IMR-90 (cell line): ENCODE data around the gene PAPSS1. TPM values are rescaled to one million over a fixed set of nuclear protein-coding genes. Genes with fewer than 3 reads are reported as not detected.

Experiments used
- ATAC-seq: fragments of 200-7000 bp; cut with Tn5 transposase; 2 replicates; pipeline ENCODE4 v1.9.1; 2020; ENCODE audit warnings: low read depth, mild to moderate bottlenecking, moderate library complexity
- BruUV-seq: library from RNA; stranded (reverse); fragments of 400-500 nt; replicated peaks from 2 replicates; lab custom pipeline; 2021; lab: Mats Ljungman, UMichigan
- CTCF ChIA-PET: fragments of 300-600 bp; formaldehyde crosslinking; extraction: SDS; loops from one replicate; lab custom pipeline; 2021; ENCODE audit warnings: antibody characterized with exemption; lab: Yijun Ruan, JAX
- POLR2A ChIA-PET: fragments of 300-600 bp; sonication (Branson Sonifier 250); formaldehyde crosslinking; loops from one replicate; lab custom pipeline; 2022; ENCODE audit warnings: antibody characterized with exemption; ENCODE audit not compliant: unreplicated experiment; lab: Charles Lee
- DNase-seq: peaks from one replicate; pipeline ENCODE4 v3.0.0; 2013
- H2AFZ ChIP-seq: replicated peaks from 2 replicates; pipeline ENCODE3; 2013; ENCODE audit warnings: low read length, mild to moderate bottlenecking; ENCODE audit not compliant: poor library complexity
- H2AK5ac ChIP-seq: 2 replicates; pipeline ENCODE4 v1.6.1; 2013; ENCODE audit warnings: low read depth, low read length, inconsistent platforms
- H2AK9ac ChIP-seq: replicated peaks from 2 replicates; pipeline ENCODE3; 2013; ENCODE audit warnings: mild to moderate bottlenecking, low read depth, low read length, moderate library complexity; ENCODE audit not compliant: poor library complexity
- H2BK120ac ChIP-seq: 2 replicates; pipeline ENCODE4 v1.6.1; 2013; ENCODE audit warnings: low read depth, low read length, inconsistent platforms
- H2BK15ac ChIP-seq: 3 replicates; pipeline ENCODE4 v1.6.1; 2013; ENCODE audit warnings: low read depth, low read length, inconsistent platforms
- H2BK20ac ChIP-seq: 2 replicates; pipeline ENCODE4 v1.6.1; 2013; ENCODE audit warnings: low read depth, mild to moderate bottlenecking, inconsistent platforms, low read length, moderate library complexity
- H2BK5ac ChIP-seq: 2 replicates; pipeline ENCODE4 v1.6.1; 2013; ENCODE audit warnings: mild to moderate bottlenecking, low read depth, low read length, inconsistent platforms; ENCODE audit not compliant: poor library complexity, severe bottlenecking
- H3K14ac ChIP-seq: replicated peaks from 2 replicates; pipeline ENCODE4 v1.6.1; 2013; ENCODE audit warnings: low read depth, low read length, inconsistent platforms
- H3K18ac ChIP-seq: 2 replicates; pipeline ENCODE4 v1.6.1; 2013; ENCODE audit warnings: low read depth, low read length, control low read depth
- H3K23ac ChIP-seq: 2 replicates; pipeline ENCODE4 v1.6.1; 2013; ENCODE audit warnings: low read depth, low read length, inconsistent platforms
- H3K27ac ChIP-seq: 2 replicates; pipeline ENCODE4 v1.5.1; 2013; ENCODE audit warnings: mild to moderate bottlenecking, control low read depth, low read length; ENCODE audit not compliant: insufficient read depth
- H3K27me3 ChIP-seq: 2 replicates; pipeline ENCODE4 v1.6.1; 2013; ENCODE audit warnings: low read length; ENCODE audit not compliant: control insufficient read depth, insufficient read depth
- H3K36me3 ChIP-seq: 2 replicates; pipeline ENCODE4 v1.6.1; 2013; ENCODE audit warnings: low read length, mixed read lengths; ENCODE audit not compliant: control insufficient read depth, insufficient read depth
- H3K4ac ChIP-seq: 2 replicates; pipeline ENCODE4 v1.6.1; 2013; ENCODE audit warnings: low read depth, low read length, inconsistent platforms
- H3K4me1 ChIP-seq: 2 replicates; pipeline ENCODE4 v1.6.1; 2013; ENCODE audit warnings: low read length, mixed read lengths; ENCODE audit not compliant: control insufficient read depth, insufficient read depth
- H3K4me2 ChIP-seq: 2 replicates; pipeline ENCODE4 v1.6.1; 2013; ENCODE audit warnings: low read depth, mild to moderate bottlenecking, control low read depth, low read length, moderate library complexity
- H3K4me3 ChIP-seq: 2 replicates; pipeline ENCODE4 v1.5.1; 2013; ENCODE audit warnings: low read depth, mild to moderate bottlenecking, control low read depth, low read length, moderate library complexity; ENCODE audit not compliant: insufficient read depth
- H3K56ac ChIP-seq: 2 replicates; pipeline ENCODE4 v1.6.1; 2013; ENCODE audit warnings: low read length, inconsistent platforms; ENCODE audit not compliant: insufficient read depth; ENCODE audit errors: extremely low read depth
- H3K79me1 ChIP-seq, 2 experiments: 2 replicates each; pipeline ENCODE4 v1.6.1; 2013; ENCODE audit warnings: low read length in 2 of 2, inconsistent platforms in 1 of 2, low read depth in 1 of 2
- H3K9ac ChIP-seq: 2 replicates; pipeline ENCODE4 v1.6.1; 2013; ENCODE audit warnings: low read depth, low read length, control low read depth
- H3K9me1 ChIP-seq: 2 replicates; pipeline ENCODE4 v1.6.1; 2013; ENCODE audit warnings: low read length, inconsistent platforms; ENCODE audit not compliant: insufficient read depth
- H3K9me3 ChIP-seq: 2 replicates; pipeline ENCODE4 v1.6.1; 2013; ENCODE audit warnings: low read length; ENCODE audit not compliant: control insufficient read depth, insufficient read depth
- H4K20me1 ChIP-seq: 2 replicates; pipeline ENCODE4 v1.6.1; 2013; ENCODE audit warnings: low read length, inconsistent platforms; ENCODE audit not compliant: insufficient read depth
- H4K5ac ChIP-seq: 2 replicates; pipeline ENCODE4 v1.6.1; 2013; ENCODE audit warnings: mild to moderate bottlenecking, low read depth, low read length, control low read depth
- H4K8ac ChIP-seq, 2 experiments: 2 replicates each; pipeline ENCODE4 v1.6.1; 2013; ENCODE audit warnings: low read depth in 2 of 2, low read length in 2 of 2, control low read depth in 1 of 2, inconsistent platforms in 1 of 2
- H4K91ac ChIP-seq: 2 replicates; pipeline ENCODE4 v1.6.1; 2013; ENCODE audit warnings: low read depth, low read length, inconsistent platforms; ENCODE audit not compliant: insufficient read depth
- CEBPB ChIP-seq: IDR thresholded peaks from 2 replicates; pipeline ENCODE4 v1.6.1; 2012; ENCODE audit warnings: low read depth, low read length, improper control_type of control experiment
- SMC3 ChIP-seq: fragments of 150-350 bp; IDR thresholded peaks from 2 replicates; pipeline ENCODE4 v1.6.1; 2016; ENCODE audit warnings: low read depth, mild to moderate bottlenecking, antibody characterized with exemption, low read length, moderate library complexity
- WGBS, 2 experiments: methylation state at CpG; one replicate each; pipeline versions ENCODE4 v1.1.5 to v1.1.7; 2013; ENCODE audit warnings: missing lambda C conversion rate in 2 of 2; ENCODE audit not compliant: insufficient read length in 1 of 2; ENCODE audit errors: extremely low coverage in 2 of 2; 5-methylcytosine and 5-hydroxymethylcytosine counted together
- dilution Hi-C: fragments of 300-500 bp; cut with HindIII; formaldehyde crosslinking; loops from one replicate; pipeline ENCODE4 v1.14.3; 2018; ENCODE audit warnings: low sequenced_read_pairs; ENCODE audit not compliant: unreplicated experiment
- in situ Hi-C: fragments of 300-500 bp; cut with MboI; formaldehyde crosslinking; loops from 3 replicates; pipeline ENCODE4 v1.14.3; 2019; ENCODE audit warnings: low sequenced_read_pairs, inconsistent platforms, mixed read lengths
- intact Hi-C: fragments of 100-400 bp; cut with micrococcal nuclease; formaldehyde crosslinking; loops from 2 replicates; pipeline ENCODE4 v1.10.0; 2022
- polyA plus RNA-seq, 3 experiments: library from polyadenylated mRNA; depleted of rRNA; stranded (reverse); fragments of >200 nt; gene quantifications; 2 replicates each; pipeline ENCODE4 v1.2.3, GENCODE V29; 2012; ENCODE audit warnings: low replicate concordance in 1 of 3
- total RNA-seq: library from RNA; depleted of rRNA; stranded (reverse); fragments of >200 nt; gene quantifications from 2 replicates; pipeline ENCODE4 v1.2.3, GENCODE V29; 2012

PAPSS1 gene
- total and polyA plus RNA-seq, 2 of the 4 experiments (the other 2 are of a cell fraction), result 71.8 to 82.8 TPM

- Histone ChIP-seq H3K27ac (no peak overlapping the region), H2AK5ac (no peak overlapping the region; the same call in 1 of the 2 replicates), H3K23ac (0 out of 2 replicates have a peak overlapping the region, but pooled peaks have one; percentile 12), H2AFZ (peak overlapping the region; percentile 24), H3K18ac (no peak overlapping the region), H3K27me3 (no peaks in the 10 kb centered on the region), H3K4me2 (peak overlapping the region; percentile 0; the same call in 1 of the 2 replicates), H2AK9ac (no peak overlapping the region), H2BK15ac (no peak overlapping the region), H2BK5ac (peak overlapping the region; percentile 59), H2BK120ac (peak overlapping the region; percentile 50), H3K36me3 (peaks cover 1% of the 10 kb centered on the region), H4K20me1 (no peaks in the 10 kb centered on the region), H3K14ac (peak overlapping the region; percentile 7; the same call in 1 of the 2 replicates), H3K4me1 (peaks cover 8% of the 10 kb centered on the region; the same call in 1 of the 2 replicates), H3K4me3 (no peak overlapping the region), H3K4ac (0 out of 2 replicates have a peak overlapping the region, but pooled peaks have one; percentile 19), H3K79me1 (peaks cover 0 to 8% of the 10 kb centered on the region in 2 experiments; a peak in 1 of 4 replicates), H4K8ac (0 out of 4 replicates have a peak overlapping the region, but pooled peaks of 1 of the 2 experiments have one; percentile 51), H3K9me3 (peaks cover 2% of the 10 kb centered on the region; the same call in 1 of the 2 replicates), H3K56ac (no peak overlapping the region), H4K91ac (no peak overlapping the region), H3K9ac (no peak overlapping the region), H4K5ac (no peak overlapping the region), H2BK20ac (peak overlapping the region; percentile 31; the same call in 1 of the 2 replicates), H3K9me1 (peaks cover 4% of the 10 kb centered on the region; the same call in 1 of the 2 replicates)
- CTCF ChIA-PET, result interaction anchor here (1.4 to 1.5 kb wide), 3 partner anchors 12 to 41 kb away, joined by 3 read pairs; no protein-coding TSS in a partner anchor
- ATAC-seq (peak; percentile 89), DNase-seq (peak; percentile 76)
- in situ Hi-C loops (no loop called here), dilution Hi-C loops (no loop called here), intact Hi-C loops (no loop called here)
- no TSS peak for BruUV-seq
- no CpG with 5 or more reads among the region's 2 CpGs for WGBS, 2 experiments
- POLR2A ChIA-PET, result no interaction called here
- TF ChIP-seq SMC3 (no peak), CEBPB (peak; percentile 36; the same call in 1 of the 2 replicates)
These were observed 101.0 kb downstream of the PAPSS1 start for GRCh38 chr4:107619066-107619465.
